T-helper 1 cell treated with Interleukin-12 subunit alpha and Interleukin-12 subunit beta and Interleukin-4 antibody, amounts not matched to agents 30 μg/mL and 1 μg/mL, for 36 hours (primary cell): Measurements from ENCODE around the gene DCTN2.
A peak's percentile ranks its signal among the peaks of the same experiment; 100 is the strongest.
"Not testable (repeated sequence)": the region's sequence is repeated elsewhere in the genome, so short reads cannot be mapped to it uniquely, and the experiment has no call there.

ENCODE experiments used
- H3K27ac Mint-ChIP-seq: one replicate; pipeline ENCODE4 v1.8.0; 2021; ENCODE audit warnings: mild to moderate bottlenecking, mixed read lengths
- H3K27me3 Mint-ChIP-seq: one replicate; pipeline ENCODE4 v1.8.0; 2021; ENCODE audit warnings: low read depth, mixed read lengths
- H3K36me3 Mint-ChIP-seq: one replicate; pipeline ENCODE4 v1.8.0; 2021; ENCODE audit warnings: low read depth, mixed read lengths
- H3K4me1 Mint-ChIP-seq: one replicate; pipeline ENCODE4 v1.8.0; 2021; ENCODE audit warnings: low read depth, mixed read lengths
- H3K4me3 Mint-ChIP-seq: one replicate; pipeline ENCODE4 v1.8.0; 2021; ENCODE audit warnings: mild to moderate bottlenecking, moderate library complexity, mixed read lengths
- H3K9me3 Mint-ChIP-seq: one replicate; pipeline ENCODE4 v1.8.0; 2021; ENCODE audit warnings: mixed read lengths

Gene DCTN2

GRCh38 chr12:57564178-57564740, 17.3 kb upstream of the DCTN2 start:
- Mint-ChIP-seq H3K9me3 (no peaks in the 10 kb centered on the region), H3K4me3 (no peak overlapping the region), H3K36me3 (no peaks in the 10 kb centered on the region), H3K4me1 (no peaks in the 10 kb centered on the region), H3K27ac (no peak overlapping the region), H3K27me3 (peaks cover 11% of the 10 kb centered on the region)

- Mint-ChIP-seq H3K4me3 (no peak overlapping the region), H3K36me3 (no peaks in the 10 kb centered on the region), H3K9me3 (no peaks in the 10 kb centered on the region), H3K27ac (no peak overlapping the region), H3K4me1 (no peaks in the 10 kb centered on the region), H3K27me3 (peaks cover 11% of the 10 kb centered on the region)
Measured at GRCh38 chr12:57563358-57563757, 16.4 kb upstream of the DCTN2 start.

- not testable (repeated sequence) for H3K9me3 Mint-ChIP-seq, H3K4me1 Mint-ChIP-seq, H3K27ac Mint-ChIP-seq, H3K36me3 Mint-ChIP-seq, H3K4me3 Mint-ChIP-seq
- peaks cover 11% of the 10 kb centered on the region for H3K27me3 Mint-ChIP-seq
Measured at GRCh38 chr12:57561117-57561516, 14.1 kb upstream of the DCTN2 start.

DNA sequence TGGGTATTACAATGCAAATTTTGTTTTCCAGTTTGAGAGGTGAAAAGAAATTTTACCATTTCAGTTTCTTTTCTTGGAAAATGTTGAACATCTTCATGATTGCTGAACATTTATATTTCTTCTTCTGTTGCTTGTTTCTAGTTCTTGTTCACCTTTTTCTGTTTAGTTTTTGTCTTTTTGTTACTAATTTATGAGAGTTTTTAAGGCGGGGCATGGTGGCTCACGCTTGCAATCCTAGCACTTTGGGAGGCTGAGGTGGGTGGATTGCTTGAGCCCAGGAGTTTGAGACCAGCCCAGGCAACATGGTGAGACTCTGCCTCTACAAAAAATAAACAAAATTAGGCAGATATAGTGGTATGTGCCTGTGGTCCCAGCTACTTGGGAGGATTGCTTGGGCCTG, 13.5 kb upstream of the DCTN2 start:
- no peaks in the 10 kb centered on the region for H3K9me3 Mint-ChIP-seq
- peaks cover 11% of the 10 kb centered on the region for H3K27me3 Mint-ChIP-seq
- H3K4me1 Mint-ChIP-seq, result no peaks in the 10 kb centered on the region
- H3K4me3 Mint-ChIP-seq, result no peak overlapping the region
- H3K27ac Mint-ChIP-seq, result no peak overlapping the region
- H3K36me3 Mint-ChIP-seq, result no peaks in the 10 kb centered on the region

DNA sequence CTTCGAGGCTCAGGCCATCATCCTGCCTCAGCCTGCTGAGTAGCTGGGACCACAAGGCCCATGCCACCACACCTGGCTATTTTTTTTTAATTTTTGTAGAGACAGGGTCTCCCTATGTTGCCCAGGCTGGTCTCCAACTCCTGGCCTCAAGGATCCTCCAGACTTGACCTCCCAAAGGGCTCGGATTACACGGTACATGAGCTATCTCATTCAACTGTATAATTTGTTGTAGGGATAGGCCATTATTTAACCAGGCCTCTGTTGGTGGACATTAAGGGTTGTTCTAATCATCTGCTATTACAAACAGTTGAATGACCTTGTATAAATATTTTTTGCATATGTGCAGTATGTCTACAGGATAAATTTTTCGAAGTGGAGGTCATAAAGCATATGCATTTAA, 11.9 kb upstream of the DCTN2 start:
- H3K4me3 Mint-ChIP-seq, result no peak overlapping the region
- peaks cover 18% of the 10 kb centered on the region for H3K27me3 Mint-ChIP-seq
- H3K27ac Mint-ChIP-seq, result no peak overlapping the region
- H3K4me1 Mint-ChIP-seq, result no peaks in the 10 kb centered on the region
- no peaks in the 10 kb centered on the region for H3K9me3 Mint-ChIP-seq
- no peaks in the 10 kb centered on the region for H3K36me3 Mint-ChIP-seq

DNA sequence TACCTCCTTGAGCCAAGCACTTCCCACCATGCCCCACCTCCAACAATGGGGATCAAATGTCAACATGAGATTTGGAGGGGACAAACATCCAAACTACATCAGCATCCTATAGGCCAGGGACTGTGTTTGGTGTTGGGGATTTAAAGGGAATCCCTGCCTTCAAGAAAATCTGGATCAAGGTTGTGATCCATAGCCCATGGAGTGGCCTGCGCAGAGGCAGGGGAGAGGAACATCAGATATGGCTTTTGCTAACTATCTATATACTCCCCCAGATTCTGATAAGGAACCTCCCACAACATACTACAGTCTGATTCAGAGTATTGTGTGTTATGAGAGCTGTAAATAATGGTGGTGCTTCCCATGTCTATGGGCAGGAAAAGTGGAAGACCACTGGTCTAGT, 7.9 kb upstream of the DCTN2 start:
- no peaks in the 10 kb centered on the region for H3K36me3 Mint-ChIP-seq
- H3K27me3 Mint-ChIP-seq, result peaks cover 11% of the 10 kb centered on the region
- H3K27ac Mint-ChIP-seq, result no peak overlapping the region
- no peak overlapping the region for H3K4me3 Mint-ChIP-seq
- peaks cover 2% of the 10 kb centered on the region for H3K4me1 Mint-ChIP-seq
- no peaks in the 10 kb centered on the region for H3K9me3 Mint-ChIP-seq

DNA sequence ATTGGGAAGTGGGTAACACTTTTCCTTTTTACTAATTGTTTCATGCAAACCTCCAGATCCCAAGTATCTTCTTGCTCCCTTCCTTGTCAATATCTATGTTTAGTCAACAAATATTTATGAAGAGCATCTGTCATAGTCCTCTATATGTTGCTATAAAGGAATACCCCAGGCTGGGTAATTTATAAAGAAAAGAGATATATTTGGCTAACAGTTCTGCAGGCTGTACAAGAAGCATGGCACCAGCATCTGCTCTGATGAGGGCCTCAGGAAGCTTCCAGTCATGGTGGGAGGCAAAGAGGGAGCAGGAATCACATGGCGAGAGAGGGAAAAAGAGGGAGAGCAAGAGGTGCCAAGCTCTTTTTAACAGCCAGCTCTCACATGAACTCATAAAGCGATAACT, 7.5 kb upstream of the DCTN2 start:
- Mint-ChIP-seq H3K27me3 (peaks cover 12% of the 10 kb centered on the region), H3K27ac (no peak overlapping the region), H3K36me3 (no peaks in the 10 kb centered on the region), H3K4me1 (peaks cover 3% of the 10 kb centered on the region), H3K9me3 (no peaks in the 10 kb centered on the region), H3K4me3 (no peak overlapping the region)

- Mint-ChIP-seq H3K4me3 (no peak overlapping the region), H3K4me1 (peaks cover 9% of the 10 kb centered on the region), H3K27me3 (peaks cover 20% of the 10 kb centered on the region), H3K9me3 (no peaks in the 10 kb centered on the region), H3K27ac (no peak overlapping the region), H3K36me3 (no peaks in the 10 kb centered on the region)
Measured at GRCh38 chr12:57553343-57554202, 6.6 kb upstream of the DCTN2 start.

DNA sequence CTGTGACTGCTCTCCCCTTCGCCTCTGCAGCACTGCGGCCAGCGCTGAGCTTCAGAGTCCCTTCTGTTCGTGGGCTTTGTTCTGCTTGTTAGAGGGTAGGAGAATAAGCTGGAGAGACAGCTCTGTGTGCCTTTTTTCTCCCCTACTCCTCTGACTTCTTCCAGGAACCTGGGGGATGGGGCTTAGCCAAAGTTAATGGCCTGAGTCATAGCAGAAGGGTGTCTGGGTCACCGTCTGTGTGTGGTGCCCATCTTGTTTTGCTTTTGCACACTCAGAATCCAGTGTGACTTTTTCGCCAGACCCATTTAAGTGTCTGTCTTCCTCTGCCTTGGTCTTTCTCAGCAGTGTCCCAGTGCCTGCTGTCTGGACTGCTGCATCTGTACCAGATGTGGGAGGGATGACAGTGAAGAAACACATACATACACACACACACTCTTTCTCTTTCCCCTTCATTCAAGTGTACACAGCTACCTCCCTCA, 5.9 kb upstream of the DCTN2 start:
- Mint-ChIP-seq H3K4me1 (peaks cover 11% of the 10 kb centered on the region), H3K4me3 (no peak overlapping the region), H3K27me3 (peaks cover 27% of the 10 kb centered on the region), H3K36me3 (no peaks in the 10 kb centered on the region), H3K27ac (no peak overlapping the region), H3K9me3 (no peaks in the 10 kb centered on the region)

GRCh38 chr12:57552306-57552651, 5.3 kb upstream of the DCTN2 start:
- no peak overlapping the region for H3K4me3 Mint-ChIP-seq
- peaks cover 17% of the 10 kb centered on the region for H3K4me1 Mint-ChIP-seq
- H3K27ac Mint-ChIP-seq, result no peak overlapping the region
- no peaks in the 10 kb centered on the region for H3K9me3 Mint-ChIP-seq
- H3K36me3 Mint-ChIP-seq, result no peaks in the 10 kb centered on the region
- peaks cover 31% of the 10 kb centered on the region for H3K27me3 Mint-ChIP-seq

DNA sequence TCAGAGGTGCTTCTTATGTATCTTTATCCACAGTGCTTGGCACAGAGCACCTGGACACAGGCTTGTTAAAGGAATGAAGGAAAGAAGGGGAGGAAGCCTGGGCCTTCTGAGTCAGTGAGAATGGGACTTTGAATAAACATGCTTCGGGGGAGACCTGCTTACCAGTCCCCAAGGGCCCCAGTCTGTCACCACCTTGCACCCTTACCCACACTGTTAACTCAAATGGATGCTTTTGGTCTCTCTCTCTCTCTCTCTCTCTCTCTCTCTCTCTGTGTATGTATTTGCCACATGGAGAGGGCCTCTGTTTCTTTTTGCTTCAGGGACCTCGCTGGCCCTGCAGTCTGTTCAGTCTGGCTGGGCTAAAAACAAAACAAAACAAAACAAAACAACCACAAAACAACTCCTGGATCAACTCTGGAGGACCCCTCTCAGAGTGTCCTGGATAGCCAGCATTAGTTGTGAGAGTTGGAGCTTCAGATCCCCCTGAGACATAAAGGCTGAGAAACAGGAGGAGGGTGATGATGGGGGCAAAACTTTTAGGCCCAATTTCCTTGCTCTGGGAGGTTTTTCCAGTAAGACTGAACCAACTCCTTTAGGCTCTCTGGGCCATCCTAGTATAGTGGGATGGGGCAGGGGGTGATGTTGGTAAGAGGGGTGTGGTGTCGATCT, 4.8 kb upstream of the DCTN2 start:
- peaks cover 33% of the 10 kb centered on the region for H3K27me3 Mint-ChIP-seq
- H3K27ac Mint-ChIP-seq, result no peak overlapping the region
- H3K4me3 Mint-ChIP-seq, result no peak overlapping the region
- H3K36me3 Mint-ChIP-seq, result no peaks in the 10 kb centered on the region
- H3K4me1 Mint-ChIP-seq, result peaks cover 20% of the 10 kb centered on the region
- H3K9me3 Mint-ChIP-seq, result no peaks in the 10 kb centered on the region

DNA sequence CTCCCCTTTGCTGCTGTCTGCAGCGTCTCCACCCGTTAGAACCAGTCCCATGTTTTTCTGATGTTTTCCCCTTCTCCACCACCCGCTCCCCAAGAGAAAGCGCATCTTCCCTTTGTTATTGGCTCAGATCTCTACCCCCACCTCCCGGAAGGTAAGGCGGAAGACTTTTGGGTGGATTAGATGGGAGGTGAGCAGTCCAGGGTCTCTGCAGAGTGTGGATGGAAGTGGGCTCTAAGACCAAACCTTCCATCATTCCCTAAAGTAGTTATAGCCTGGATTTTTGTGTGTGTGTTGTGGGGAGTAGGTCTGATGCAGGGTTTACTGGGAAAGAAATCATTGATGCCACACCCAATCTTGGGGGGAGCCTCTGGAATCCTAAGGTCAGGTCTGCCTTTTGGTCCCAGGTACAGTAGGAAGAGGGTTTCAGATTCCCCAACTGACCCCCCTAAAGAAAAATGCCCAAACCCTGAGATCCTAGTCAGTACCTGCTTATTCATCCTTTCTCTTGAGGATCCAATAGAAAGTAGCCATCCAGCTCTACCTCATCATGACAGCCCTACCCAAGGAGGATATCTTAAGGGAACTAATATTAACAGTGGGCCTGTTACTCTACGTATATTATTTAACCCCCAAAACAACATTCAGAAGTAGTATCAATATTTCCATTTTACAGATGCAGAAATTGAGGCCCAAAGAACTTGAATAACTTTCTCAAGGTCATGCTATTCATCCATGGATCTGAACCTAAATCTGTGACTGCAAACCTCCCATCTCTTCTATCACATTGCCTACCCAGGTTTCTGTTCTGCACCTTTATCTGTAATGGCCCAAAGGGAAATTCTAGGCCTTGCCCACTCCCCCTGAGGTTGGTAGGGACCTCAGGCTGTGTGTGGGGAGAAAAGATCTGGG, 3.9 kb upstream of the DCTN2 start:
- Mint-ChIP-seq H3K36me3 (peaks cover 5% of the 10 kb centered on the region), H3K4me3 (peak overlapping the region; percentile 52), H3K9me3 (no peaks in the 10 kb centered on the region), H3K4me1 (peaks cover 26% of the 10 kb centered on the region), H3K27me3 (peaks cover 33% of the 10 kb centered on the region), H3K27ac (no peak overlapping the region)

DNA sequence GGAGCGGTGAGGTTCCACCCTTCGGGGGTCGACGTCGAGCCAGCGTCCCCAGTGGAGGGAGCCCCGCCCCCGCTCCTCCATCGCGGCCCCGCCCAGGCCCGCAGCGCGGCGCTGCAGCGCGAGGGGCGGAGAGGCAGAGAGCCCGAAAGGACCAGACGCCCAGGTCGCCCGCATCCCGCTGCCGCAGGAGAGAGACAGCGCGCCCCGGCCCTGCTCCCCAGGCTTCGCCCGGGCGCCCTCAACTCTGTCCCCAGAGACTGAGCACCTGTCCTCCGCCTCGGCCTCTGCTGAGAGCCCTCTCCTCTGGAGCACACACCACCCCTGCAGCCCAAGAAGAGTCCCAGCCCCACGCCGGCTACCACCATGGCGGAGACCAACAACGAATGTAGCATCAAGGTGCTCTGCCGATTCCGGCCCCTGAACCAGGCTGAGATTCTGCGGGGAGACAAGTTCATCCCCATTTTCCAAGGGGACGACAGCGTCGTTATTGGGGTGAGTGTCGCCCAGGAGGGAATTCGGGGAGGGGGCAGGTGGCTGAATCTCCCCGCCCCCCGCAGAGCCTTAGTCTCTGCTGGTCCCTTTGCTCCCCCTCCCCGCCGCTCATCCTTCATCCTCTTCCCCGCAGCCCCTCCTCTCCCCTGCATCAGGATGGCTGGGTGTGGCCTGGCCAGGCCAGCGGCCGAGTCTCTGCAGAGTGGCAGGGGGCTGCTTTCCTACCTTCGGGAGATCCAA, 3.1 kb upstream of the DCTN2 start, which contains the start of gene KIF5A:
Gene KIF5A, plus strand, starts transcription at position 136 of the 732 bp plus-strand sequence. Its CDS starts 228 bp downstream, at position 364.
- H3K4me1 Mint-ChIP-seq, result peaks cover 29% of the 10 kb centered on the region
- H3K27ac Mint-ChIP-seq, result no peak within 1 kb of the TSS
- peaks cover 6% of the 10 kb centered on the region for H3K36me3 Mint-ChIP-seq
- H3K9me3 Mint-ChIP-seq, result no peaks in the 10 kb centered on the region
- H3K4me3 Mint-ChIP-seq, result peak within 1 kb of the TSS; percentile 76
- peaks cover 33% of the 10 kb centered on the region for H3K27me3 Mint-ChIP-seq
